Urothelium cell line (cell line): Measurements from ENCODE around the gene KCP.
A peak's percentile ranks its signal among the peaks of the same experiment; 100 is the strongest.

Source experiments
- DNase-seq: peaks from one replicate; pipeline ENCODE4 v3.0.0; 2011; ENCODE audit warnings: low spot score, mixed read lengths
- FAIRE-seq: peaks from 2 replicates; lab custom pipeline; 2011; peaks lifted over from hg19 to GRCh38; lab: Jason Lieb, UNC

KCP gene

GRCh38 chr7:128888756-128889095 lies 21.8 kb downstream of the KCP start:
- FAIRE-seq (no peak), DNase-seq (no peak)

GRCh38 chr7:128888039-128888755 lies 22.3 kb downstream of the KCP start:
- FAIRE-seq (peak; percentile 96), DNase-seq (no peak)

GRCh38 chr7:128887169-128888038 lies 23.1 kb downstream of the KCP start:
- no peak for DNase-seq
- FAIRE-seq = peak; percentile 86

- DNase-seq = no peak
- FAIRE-seq = no peak
Measured at GRCh38 chr7:128886391-128887168, 23.9 kb downstream of the KCP start.

- no peak for DNase-seq
- no peak for FAIRE-seq
Measured at GRCh38 chr7:128885370-128886187, 24.9 kb downstream of the KCP start.

- DNase-seq (no peak), FAIRE-seq (no peak)
Measured at GRCh38 chr7:128884561-128885369, 25.7 kb downstream of the KCP start.

GRCh38 chr7:128883622-128884448 lies 26.7 kb downstream of the KCP start:
- FAIRE-seq (no peak), DNase-seq (peak; percentile 83)

- DNase-seq (no peak), FAIRE-seq (no peak)
Measured at GRCh38 chr7:128882134-128882533, 28.4 kb downstream of the KCP start.

GRCh38 chr7:128881458-128882125 lies 28.9 kb downstream of the KCP start:
- DNase-seq (no peak), FAIRE-seq (no peak)

GRCh38 chr7:128880791-128881457 lies 29.6 kb downstream of the KCP start:
- DNase-seq (no peak), FAIRE-seq (no peak)

GRCh38 chr7:128879939-128880746 lies 30.4 kb downstream of the KCP start:
- no peak for FAIRE-seq
- DNase-seq = peak; percentile 78

GRCh38 chr7:128879461-128879938 lies 31.0 kb downstream of the KCP start:
- FAIRE-seq = no peak
- DNase-seq = no peak

GRCh38 chr7:128878226-128879105 lies 32.0 kb downstream of the KCP start:
- DNase-seq = no peak
- FAIRE-seq = no peak

GRCh38 chr7:128877756-128878120 lies 32.8 kb downstream of the KCP start:
- no peak for FAIRE-seq
- no peak for DNase-seq

GRCh38 chr7:128876978-128877755 lies 33.3 kb downstream of the KCP start:
- FAIRE-seq (no peak), DNase-seq (no peak)
